C4-2B (cell line): ENCODE data around the gene SUCO.

Source experiments
- ZFX ChIP-seq: fragments of 450-650 bp; IDR thresholded peaks from 2 replicates; pipeline ENCODE4 v1.6.1; 2017
- TF ChIP-seq, protein P1 (sequence below): fragments of 450-650 bp; conservative IDR thresholded peaks from 2 replicates; pipeline ENCODE4 v1.5.1; 2017; ENCODE audit warnings: mild to moderate bottlenecking

- TF ChIP-seq, protein P1, sequence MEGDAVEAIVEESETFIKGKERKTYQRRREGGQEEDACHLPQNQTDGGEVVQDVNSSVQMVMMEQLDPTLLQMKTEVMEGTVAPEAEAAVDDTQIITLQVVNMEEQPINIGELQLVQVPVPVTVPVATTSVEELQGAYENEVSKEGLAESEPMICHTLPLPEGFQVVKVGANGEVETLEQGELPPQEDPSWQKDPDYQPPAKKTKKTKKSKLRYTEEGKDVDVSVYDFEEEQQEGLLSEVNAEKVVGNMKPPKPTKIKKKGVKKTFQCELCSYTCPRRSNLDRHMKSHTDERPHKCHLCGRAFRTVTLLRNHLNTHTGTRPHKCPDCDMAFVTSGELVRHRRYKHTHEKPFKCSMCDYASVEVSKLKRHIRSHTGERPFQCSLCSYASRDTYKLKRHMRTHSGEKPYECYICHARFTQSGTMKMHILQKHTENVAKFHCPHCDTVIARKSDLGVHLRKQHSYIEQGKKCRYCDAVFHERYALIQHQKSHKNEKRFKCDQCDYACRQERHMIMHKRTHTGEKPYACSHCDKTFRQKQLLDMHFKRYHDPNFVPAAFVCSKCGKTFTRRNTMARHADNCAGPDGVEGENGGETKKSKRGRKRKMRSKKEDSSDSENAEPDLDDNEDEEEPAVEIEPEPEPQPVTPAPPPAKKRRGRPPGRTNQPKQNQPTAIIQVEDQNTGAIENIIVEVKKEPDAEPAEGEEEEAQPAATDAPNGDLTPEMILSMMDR: no peak
- TF ChIP-seq ZFX: no peak
These were observed 121.6 kb downstream of the SUCO start for GRCh38 chr1:172654535-172654934.
